IPS-NIHi11 (cell line): Measurements from ENCODE around the gene DCAF12L2.
A peak's percentile ranks its signal among the peaks of the same experiment; 100 is the strongest.
"Not testable (repeated sequence)": the region's sequence is repeated elsewhere in the genome, so short reads cannot be mapped to it uniquely, and the experiment has no call there.

ENCODE experiments used
- DNase-seq: peaks from one replicate; pipeline ENCODE4 v3.0.0; 2012; ENCODE audit warnings: mixed read lengths, low spot score

Gene DCAF12L2

GRCh38 chrX:126165721-126166461 is at the start of gene DCAF12L2:
Gene DCAF12L2, minus strand, starts transcription at chrX:126166289. Its CDS starts 365 bp downstream, at chrX:126165924.
- peak; percentile 21 for DNase-seq

DNA sequence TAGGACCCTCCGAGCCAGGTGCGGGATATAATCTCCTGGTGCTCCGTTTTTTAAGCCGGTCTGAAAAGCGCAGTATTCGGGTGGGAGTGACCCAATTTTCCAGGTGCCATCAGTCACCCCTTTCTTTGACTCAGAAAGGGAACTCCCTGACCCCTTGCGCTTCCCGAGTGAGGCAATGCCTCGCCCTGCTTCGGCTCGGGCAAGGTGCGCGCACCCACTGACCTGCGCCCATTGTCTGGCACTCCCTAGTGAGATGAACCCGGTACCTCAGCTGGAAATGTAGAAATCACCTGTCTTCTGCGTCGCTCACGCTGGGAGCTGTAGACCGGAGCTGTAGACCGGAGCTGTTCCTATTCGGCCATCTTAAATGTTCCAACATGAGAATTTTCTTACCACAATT is 24.8 kb upstream of the DCAF12L2 start:
- not testable (repeated sequence) for DNase-seq

- DNase-seq: no peak
Observed at GRCh38 chrX:126177133-126177840, 11.2 kb upstream of the DCAF12L2 start.

DNA sequence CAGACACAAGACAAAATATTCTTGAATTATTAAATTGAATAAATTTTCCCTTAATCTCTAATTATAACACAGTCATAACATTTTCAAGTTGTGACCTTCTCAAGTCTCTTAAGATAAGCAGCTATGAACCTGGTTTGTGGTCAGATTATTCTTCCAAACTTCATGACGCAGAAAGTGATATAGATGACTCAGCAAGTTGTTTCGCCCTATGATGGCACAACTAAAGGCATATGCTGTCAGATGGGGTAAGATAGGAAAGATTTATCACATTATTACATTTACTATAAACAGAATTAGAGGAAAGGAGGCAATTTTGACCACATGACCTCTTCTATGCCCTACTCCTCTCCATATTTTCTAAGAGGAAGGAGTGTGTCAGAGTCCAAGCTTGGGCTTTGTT is 4.6 kb upstream of the DCAF12L2 start:
- no peak for DNase-seq

- DNase-seq: no peak
Observed at GRCh38 chrX:126167560-126167959, 1.5 kb upstream of the DCAF12L2 start.

DNA sequence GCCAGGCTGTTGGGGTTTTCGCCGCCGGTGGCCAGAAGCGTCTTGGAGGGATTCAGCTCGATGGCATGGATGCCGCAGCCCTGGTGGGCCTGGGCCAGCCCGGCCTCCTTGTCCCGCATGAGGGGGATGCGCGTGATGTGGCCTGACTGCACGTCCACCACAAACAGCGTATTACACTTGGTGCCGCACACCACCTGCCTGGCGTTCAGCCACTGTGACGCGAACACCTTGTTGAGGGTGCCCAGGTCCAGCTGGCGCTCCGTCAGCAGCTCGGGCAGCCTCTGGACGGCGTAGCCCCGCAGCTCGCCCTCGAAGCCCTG is 728 bp downstream of the DCAF12L2 start:
- DNase-seq: no peak

GRCh38 chrX:126164689-126165400 is 1.2 kb downstream of the DCAF12L2 start:
- DNase-seq: no peak

- DNase-seq: no peak
Observed at GRCh38 chrX:126164226-126164625, 1.9 kb downstream of the DCAF12L2 start.

GRCh38 chrX:126141014-126141413 is 25.1 kb downstream of the DCAF12L2 start:
- no peak for DNase-seq

DNA sequence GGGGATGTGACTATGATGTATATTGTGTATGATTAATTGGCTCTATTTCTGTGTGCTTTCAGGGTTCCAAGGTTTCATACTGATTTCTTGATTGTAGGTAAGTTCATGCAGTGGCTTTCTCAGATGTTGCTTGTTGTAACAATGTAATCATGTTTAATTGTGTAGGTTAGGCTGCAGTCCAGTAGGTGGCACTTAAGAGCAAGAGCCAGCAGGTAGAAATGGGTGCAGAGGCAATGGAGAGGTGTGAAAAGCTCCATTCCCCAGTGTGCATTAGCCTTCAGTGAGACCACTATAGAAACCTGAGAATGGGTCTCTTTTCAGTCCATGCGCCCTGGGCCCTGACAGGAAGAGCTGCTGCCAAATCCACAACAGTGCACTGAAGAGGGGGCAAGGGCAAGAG is 28.2 kb downstream of the DCAF12L2 start:
- DNase-seq: peak; percentile 15

- no peak for DNase-seq
Observed at GRCh38 chrX:126124721-126125120, 41.4 kb downstream of the DCAF12L2 start.
